NOMO-1 treated with dmso at 0.1 percent for 144 hours (cell line): ENCODE measurements around the gene MUCL3.
"Not testable (repeated sequence)": the region's sequence is repeated elsewhere in the genome, so short reads cannot be mapped to it uniquely, and the experiment has no call there.

Experiments
- DNase-seq: peaks from one replicate; lab custom pipeline; 2025; ENCODE audit not compliant: unreplicated experiment; lab: John Stamatoyannopoulos, UW

The MUCL3 gene

DNA sequence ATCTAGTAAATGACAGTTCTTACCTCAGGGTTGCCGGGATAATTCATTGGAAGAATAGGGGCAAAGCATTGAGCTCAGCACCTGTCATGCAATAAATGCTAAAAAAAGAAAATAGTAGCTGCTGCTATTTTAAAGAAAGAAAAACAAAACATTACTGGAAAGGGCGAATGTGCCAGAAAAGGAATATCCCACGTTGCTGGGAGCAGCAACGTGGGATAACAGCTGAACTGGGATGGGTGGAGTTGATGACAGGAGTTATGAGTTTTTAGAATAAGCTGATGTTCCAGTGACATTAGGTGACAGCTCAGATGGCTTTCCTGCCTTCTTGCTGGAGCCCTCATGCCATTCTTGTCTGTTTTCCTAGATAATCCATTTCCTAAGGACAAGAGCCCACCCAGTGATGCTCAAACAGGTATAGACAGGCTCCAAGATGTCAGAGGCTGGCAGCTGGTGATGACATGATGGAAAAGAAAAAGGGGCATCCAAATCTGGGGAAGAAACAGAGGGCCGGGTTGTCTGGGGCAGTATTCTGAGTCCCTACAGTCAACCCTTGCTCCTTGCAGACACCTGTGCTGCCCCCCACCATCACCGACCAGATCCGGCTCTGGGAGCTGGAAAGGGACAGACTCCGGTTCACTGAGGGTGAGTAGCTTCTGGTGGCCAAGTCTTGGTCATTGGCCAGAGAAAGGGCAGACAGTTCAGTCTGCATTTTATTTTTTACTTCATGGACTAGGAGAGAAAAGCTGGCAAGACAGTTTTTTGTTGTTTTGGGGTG lies 27.8 kb upstream of the MUCL3 start:
- no peak for DNase-seq

DNA sequence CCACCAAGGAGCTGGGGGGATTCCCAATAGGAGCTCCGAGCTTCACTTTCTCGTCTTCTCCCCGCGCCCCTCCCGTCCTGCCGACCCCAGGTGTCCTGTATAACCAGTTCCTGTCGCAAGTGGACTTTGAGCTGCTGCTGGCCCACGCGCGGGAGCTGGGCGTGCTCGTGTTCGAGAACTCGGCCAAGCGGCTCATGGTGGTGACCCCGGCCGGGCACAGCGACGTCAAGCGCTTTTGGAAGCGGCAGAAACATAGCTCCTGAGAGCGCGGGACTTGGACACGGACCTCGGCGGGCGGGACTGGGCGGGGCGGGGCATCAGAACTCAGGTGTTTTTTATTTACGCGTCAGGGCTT lies 27.1 kb upstream of the MUCL3 start:
- no peak for DNase-seq

DNA sequence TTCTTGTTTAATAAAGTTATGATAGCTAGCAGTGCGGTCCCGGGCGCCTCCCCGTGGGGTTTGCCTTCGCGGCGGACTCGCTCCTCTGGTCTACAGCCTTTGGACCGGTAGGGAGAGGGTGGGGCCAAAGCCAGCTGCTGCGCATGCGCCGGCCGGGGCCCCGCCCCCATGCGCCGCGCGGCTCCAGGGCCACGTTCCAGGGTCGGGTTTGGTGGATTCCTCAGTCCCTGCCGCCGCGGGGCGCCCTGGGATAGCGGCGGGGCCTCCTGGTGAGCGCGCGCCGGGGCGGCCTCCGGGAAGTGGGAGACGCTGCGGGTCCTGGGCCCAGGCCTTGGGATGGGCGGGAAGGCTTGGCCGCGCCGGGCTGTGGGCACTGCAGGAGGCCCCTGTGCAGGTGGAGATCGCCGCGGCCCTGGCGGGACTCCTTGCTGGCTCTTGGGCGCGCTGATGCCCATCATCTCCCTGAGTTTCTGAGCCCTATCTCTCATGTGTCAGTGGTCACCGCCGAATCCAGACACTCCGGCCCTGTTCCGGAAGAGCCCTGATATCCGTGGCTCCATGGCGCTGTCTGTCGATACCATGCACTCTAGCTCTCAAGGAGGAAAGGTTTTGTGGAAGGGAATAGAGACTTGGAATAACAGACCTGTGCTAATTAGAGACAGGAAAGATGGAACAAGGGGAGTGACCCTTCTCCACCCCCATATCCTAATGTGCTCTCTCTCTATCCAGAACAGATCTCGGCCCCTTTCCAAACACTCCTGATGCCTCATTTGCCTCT lies 26.5 kb upstream of the MUCL3 start, which contains the start of gene VARS2:
VARS2 (plus strand) TSS at position 163 of the 778 bp plus-strand sequence; CDS start at position 762, 599 bp downstream.
- DNase-seq, result peak; percentile 85

DNA sequence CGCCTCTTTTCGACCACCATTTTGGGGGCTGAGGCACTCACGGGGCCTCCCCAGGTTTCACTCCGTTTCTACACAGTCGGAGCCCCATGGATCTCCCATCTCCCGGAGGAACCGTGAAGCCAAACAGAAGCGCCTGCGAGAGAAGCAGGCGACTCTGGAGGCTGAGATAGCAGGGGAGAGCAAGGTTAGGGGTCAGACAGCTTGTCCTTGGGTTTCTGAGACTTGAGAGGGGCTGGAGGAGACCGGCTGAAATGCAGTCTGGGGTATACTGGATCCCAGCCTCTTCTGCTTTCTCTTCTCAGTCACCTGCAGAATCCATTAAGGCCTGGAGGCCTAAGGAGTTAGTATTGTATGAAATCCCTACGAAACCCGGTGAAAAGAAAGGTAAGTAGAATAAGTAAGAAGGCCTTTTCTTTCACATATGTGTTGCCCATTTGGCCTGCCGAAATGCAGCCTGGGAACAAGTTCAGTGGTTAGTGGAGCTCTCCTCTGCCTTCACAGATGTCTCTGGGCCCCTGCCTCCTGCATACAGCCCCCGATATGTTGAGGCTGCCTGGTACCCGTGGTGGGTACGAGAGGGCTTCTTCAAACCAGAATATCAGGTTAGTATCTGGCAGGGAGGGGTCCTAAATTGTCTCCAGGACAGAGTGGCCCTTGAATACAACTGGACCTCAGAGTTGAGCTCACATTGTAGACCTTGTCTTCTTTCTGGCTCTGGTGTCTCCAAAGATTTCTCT lies 25.8 kb upstream of the MUCL3 start:
- peak; percentile 6 for DNase-seq

DNA sequence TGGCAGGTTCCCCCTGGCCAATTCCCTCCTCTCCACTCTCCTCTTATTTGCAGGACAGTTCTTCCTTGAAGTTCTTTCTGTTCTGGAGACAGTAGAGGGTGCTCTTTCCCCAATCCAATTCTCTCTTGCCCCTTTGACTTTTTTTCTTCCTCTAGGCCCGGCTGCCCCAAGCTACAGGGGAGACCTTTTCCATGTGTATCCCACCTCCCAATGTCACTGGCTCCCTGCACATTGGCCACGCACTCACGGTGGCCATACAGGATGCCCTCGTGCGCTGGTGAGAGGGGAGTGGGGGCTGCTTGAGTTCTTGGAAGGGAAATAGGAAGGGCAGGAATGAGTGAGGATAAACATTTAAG lies 25.2 kb upstream of the MUCL3 start:
- DNase-seq, result peak; percentile 49

DNA sequence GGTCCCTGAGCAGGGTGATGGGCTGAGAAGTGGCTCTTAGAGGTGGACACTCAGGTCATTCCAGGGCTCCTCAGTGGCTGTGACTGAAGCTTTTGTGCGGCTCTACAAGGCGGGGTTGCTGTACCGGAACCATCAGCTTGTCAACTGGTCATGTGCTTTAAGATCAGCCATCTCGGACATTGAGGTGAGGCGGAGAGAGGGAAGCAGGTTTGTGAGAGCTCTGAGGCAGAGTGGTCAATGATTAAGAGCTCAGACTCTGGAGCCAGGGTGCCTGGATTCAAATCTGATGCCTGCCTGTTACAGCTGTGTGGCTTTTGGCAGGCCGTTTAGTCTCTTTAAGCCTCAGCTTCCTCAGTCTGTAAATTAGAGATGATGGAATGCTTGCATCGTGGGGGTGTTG lies 23.7 kb upstream of the MUCL3 start:
- no peak for DNase-seq

DNA sequence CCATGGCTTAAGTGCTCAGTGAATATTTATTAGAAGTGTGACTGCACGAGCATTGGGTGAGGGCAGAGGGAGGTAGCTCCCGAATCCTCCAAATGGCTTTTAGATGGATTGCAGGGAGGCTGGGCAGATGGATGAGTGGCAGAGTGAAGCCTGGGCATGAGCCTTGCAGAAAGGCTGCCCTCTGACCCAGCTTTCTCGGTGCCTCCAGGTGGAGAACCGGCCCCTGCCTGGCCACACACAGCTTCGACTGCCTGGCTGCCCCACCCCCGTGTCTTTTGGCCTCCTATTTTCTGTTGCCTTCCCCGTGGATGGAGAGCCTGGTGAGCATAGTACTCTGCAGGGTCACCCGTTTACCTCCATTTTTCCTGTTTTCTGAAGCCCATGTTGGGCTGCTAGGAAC lies 23.3 kb upstream of the MUCL3 start:
- DNase-seq, result no peak

DNA sequence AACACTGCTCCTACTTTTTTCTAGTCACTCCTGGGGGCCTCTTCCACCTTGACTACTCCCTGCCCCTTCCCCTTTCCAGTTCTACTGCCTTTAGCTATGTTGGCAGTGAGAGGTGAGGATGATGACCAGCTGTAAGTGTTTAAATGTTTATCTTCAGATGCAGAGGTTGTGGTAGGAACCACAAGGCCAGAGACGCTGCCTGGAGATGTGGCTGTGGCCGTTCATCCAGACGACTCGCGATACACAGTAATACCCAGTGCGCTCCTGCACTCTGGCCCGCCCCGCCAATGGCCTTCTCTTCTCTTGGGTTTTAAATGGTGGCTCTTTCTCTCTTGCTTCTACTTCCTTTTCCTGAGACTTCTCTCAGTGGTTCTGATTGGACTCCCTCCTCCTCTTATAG lies 22.1 kb upstream of the MUCL3 start:
- no peak for DNase-seq

DNA sequence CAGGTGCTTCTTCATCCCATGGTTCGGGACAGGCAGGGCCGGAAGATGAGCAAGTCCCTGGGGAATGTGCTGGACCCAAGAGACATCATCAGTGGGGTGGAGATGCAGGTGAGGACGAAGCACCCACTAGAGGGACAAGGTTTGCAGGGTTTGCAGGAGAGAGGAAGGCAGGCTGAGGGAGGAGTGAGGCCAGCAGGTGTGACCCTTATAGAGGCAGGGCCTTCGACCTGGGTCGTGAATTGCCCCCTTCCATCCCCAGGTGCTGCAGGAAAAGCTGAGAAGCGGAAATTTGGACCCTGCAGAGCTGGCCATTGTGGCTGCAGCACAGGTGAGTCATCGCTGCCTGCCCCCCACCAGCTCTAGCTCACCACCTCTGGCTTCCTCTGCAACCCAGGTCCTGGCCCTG lies 18.3 kb upstream of the MUCL3 start:
- no peak for DNase-seq

DNA sequence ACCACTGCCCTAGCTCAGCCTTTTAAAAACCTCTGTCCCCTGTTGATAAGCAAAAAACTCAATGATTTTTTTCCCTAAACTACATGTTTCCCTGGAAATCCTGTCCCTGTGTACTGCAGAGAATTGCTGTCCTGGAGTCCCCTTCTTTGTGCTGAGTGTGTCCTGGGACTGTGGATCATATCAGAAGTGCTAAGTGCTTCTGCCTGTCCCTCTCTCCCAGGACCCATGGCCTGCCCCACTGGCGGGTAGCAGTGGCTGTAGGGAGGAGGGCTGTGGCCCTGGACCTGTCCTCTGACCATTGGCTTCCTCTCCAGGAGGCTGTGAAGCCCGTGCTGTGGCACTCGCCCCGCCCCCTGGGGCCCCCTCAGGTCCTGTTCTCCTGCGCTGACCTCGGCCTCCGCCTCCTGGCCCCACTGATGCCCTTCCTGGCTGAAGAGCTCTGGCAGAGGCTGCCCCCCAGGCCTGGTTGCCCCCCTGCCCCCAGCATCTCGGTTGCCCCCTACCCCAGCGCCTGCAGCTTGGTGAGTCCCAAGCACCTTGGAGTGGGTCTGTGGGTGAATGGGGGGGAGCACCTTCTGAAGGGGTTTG lies 16.6 kb upstream of the MUCL3 start:
- not testable (repeated sequence) for DNase-seq

DNA sequence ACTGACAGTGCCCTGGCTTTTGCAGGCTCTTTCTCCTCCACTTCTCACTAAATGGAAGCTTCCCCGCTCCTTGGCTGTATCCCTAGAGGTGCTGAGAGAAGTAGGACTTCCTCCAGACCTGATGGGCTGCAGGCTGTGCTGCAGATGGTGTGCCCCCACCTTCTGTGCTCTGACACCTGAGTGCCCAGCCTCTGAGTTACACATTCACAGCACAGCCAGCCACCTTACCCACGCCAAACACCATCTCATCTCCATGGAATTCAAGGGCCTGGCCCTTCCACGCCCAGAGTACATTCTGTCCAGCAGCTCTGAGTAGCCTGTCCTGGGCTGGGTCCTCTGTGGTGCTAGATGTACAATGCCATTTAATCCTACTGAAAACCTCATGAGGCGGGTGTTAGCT lies 14.1 kb upstream of the MUCL3 start:
- no peak for DNase-seq

DNA sequence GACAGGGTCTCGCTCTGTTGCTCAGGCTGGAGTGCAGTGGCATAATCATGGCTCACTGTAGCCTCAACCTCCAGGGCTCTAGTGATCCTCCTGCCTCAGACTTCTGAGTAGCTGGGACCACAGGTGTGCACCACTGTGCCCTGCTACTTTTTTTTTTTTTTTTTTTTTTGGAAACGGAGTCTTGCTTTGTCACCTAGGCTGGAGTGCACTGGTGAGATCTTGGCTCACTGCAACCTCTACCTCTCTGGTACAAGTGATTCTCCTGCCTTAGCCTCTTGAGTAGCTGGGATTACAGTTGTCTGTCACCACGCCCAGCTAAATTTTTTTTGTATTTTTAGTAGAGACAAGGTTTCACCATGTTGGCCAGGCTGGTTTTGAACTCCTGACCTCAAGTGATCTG lies 13.7 kb upstream of the MUCL3 start:
- not testable (repeated sequence) for DNase-seq

DNA sequence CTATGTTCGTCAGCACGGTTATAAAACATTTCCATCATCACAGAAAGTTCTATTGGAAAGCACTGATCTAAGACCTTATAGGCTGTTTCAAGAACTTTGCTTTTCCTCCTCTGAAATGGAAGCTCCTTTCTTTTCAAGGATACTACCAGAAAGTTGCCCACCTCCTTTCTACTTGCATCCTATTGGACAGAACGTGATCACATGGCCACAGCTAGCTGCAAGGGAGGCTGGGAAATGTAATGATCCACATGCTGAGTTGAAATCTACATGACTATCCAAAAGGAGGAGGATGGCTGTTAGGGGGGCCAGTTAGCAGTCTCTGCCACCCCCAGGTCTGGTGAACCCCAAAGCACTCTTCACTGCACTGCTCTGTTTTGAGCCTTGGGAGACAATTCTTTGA lies 12.1 kb upstream of the MUCL3 start:
- DNase-seq, result no peak

DNA sequence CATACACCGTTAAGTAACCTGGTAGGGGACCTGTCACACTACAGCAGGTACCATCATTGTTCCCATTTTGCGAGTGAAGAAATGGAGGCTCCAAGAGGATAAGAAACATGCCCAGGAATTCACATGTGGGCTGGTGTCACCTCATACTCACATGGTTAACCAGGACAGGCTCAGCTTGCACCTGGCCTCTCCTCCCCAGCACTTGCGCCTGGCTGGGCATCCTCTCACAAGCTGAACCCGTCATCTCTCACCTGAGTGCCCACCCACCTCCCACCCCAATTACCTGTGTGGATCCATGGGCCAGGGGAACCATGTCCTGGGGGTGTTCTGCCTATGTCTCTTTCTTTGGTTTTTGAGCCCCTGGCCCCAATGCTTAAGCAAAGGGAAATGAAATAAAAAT lies 10.3 kb upstream of the MUCL3 start:
- DNase-seq, result no peak

DNA sequence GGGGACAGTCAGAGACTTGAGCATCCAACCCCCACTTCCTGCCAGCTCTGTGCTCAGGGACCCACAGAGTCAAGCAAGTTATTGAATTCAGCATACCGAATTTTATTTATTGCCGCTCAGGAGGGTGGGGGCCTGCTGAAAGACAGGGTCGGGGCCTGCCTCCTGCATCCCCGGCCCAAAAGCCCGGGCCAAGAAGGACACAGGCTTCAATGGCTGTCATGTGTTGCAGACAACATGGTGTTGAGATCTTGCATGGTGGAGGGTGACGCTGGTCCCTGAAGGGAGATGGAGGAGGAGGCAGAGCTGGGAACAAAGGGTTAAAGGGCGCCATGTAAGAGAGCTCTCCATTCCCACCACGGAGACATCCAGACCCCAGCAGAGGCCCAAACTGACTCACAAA lies 9.5 kb upstream of the MUCL3 start:
- DNase-seq, result no peak

DNA sequence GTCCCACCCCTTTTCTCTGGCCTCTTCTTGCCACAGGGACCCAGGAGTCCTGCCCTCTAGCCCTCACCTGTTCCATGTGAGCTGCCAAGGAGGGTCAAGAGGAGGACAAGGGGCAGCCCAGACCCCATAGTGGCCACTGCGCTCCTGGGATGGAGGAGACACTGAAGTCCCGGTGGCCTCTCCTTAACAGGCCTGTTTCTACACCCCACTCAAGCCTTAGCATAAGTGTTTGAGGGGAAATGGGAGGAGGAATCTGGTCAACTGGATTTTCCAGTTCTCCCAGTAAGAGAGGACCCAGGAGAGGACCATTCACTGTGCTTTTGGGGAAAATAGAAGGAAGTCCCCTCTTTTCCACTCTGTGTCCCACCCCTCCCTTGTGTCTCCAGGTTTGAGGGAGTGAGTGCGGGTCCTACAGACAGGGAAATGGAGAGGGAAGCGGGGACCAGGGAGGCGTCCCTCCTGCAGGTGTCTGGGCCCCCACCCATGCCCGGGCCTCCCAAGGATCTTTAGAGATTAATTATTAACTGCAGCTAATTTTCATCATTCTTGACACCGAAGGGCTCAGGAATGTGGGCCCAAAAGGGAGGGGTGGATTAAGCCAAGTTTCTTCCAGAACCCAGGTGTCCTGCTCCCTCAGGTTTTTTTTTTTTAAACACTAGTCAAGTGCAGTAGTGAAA lies 8.7 kb upstream of the MUCL3 start, which contains the start of gene SFTA2:
SFTA2 (minus strand) TSS at position 202 of the 677 bp plus-strand sequence; CDS start at position 128, 74 bp downstream.
- no peak for DNase-seq

DNA sequence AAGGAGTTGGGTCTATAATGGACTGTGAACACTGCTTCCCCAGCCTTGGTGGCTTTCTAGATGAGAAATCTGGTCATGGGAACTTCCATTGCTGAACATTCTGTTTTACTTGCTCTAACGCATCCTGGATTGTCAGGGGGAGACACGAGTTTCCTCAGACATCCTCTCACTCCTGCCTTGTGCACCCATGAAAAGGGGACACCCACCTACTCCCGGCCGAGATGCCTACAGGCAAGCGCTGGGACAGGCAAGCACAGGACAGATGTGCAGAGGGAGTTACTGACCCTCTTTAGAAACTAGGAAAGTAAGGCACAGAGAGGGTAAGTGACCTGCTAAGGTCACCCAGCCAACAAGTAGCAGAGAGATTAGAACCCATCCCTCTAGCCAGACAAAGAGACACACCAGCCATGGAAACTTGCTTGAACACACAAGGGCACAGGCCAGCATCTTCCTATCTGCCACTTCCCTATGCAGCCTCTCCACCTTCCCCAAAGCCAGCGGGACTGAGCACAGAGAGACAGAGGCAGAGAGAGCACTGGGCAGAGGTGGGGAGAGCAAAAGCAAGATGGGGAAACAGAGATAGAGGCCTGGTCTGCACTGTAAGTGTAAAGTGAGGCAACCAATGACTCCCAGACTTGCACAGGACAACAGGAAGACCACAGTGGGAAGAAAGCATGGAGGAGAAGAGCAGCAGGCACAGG lies 8.0 kb upstream of the MUCL3 start:
- DNase-seq, result no peak

DNA sequence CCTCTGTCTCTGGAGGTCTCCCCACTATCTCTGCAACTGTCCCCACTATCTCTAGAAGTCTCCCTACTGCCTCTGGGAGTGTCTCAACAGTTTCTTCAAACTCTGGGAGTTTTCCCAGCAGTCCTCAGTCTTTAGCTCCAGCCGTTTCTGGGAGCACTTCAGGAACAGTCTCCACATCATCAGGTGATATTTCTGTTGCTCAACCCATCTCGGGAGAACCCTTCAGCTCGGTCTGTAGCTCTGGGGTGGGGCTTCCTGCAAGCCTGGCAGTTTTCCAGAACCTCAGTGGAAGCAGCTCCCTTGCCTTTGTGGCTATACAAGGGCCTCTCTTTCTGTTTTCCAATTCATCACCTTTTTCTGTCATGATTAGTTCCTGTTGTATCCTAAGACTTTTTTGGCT lies 5.8 kb upstream of the MUCL3 start:
- no peak for DNase-seq

DNA sequence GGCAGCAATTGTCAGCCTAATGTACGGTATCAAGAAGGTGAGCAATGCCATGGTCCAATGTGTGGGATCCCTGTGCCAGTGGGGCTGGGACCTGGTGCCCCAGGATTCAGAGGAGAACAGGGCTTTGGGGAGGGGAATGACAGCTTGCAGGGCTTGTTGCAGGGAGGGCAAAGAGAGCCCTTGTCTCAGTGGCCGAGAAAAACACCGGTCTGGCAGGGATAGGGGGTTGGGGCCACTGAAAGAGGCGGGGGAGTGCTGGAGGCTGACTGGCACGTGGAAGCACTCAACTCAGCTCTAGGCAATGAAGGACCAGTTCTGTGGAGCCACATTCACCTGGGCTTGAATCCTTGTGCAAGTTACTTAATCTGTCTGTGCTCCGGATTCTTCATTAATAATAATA lies 3.5 kb upstream of the MUCL3 start:
- no peak for DNase-seq

DNA sequence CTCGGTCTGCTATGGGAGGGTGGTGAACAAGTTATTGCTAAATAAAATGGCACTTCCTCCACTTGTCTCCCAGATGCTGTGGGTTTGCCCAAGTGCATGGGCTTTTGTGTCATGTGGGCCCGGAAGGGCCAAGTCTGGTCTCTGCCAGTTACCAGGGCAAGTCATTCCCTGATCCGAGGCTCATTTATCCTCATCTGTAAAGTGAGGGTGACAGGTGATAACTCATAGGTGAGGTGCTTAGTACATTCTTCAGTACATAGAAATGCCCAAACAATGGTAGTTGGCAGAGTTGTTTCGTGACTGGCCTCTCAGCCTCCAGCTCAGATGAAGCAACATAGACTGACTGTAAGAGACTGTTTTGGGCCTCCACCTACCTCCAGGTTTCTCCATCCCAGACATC lies 2.0 kb upstream of the MUCL3 start:
- no peak for DNase-seq
